LNCAP (cell line): ENCODE results near the gene NMNAT2.
A peak's percentile ranks its signal among the peaks of the same experiment; 100 is the strongest.

Source experiments
- TF ChIP-seq, protein P1 (sequence below): fragments of 450-650 bp; IDR thresholded peaks from 2 replicates; pipeline ENCODE4 v1.5.1; 2017; ENCODE audit warnings: mild to moderate bottlenecking

NMNAT2 gene

DNA sequence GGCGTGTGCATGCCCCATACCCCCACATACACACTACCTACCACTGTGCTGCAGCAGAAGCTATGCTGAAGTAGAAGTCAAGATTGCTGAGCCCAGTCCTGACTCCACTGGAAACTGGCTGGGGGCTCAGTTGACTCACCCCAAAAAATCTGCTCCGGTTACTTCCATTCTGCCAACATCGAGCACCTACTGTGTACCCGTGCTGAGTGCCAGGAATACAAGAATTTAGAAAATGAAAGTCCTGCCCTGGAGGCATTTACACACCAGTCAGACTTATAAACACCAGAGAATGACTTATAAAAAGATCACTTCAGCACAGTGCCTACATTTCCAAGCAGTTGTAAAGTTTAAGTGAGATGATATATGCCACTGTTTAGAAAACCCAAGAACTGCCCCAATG is 99.1 kb downstream of the NMNAT2 start:
- TF ChIP-seq, protein P1, sequence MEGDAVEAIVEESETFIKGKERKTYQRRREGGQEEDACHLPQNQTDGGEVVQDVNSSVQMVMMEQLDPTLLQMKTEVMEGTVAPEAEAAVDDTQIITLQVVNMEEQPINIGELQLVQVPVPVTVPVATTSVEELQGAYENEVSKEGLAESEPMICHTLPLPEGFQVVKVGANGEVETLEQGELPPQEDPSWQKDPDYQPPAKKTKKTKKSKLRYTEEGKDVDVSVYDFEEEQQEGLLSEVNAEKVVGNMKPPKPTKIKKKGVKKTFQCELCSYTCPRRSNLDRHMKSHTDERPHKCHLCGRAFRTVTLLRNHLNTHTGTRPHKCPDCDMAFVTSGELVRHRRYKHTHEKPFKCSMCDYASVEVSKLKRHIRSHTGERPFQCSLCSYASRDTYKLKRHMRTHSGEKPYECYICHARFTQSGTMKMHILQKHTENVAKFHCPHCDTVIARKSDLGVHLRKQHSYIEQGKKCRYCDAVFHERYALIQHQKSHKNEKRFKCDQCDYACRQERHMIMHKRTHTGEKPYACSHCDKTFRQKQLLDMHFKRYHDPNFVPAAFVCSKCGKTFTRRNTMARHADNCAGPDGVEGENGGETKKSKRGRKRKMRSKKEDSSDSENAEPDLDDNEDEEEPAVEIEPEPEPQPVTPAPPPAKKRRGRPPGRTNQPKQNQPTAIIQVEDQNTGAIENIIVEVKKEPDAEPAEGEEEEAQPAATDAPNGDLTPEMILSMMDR, result no peak

DNA sequence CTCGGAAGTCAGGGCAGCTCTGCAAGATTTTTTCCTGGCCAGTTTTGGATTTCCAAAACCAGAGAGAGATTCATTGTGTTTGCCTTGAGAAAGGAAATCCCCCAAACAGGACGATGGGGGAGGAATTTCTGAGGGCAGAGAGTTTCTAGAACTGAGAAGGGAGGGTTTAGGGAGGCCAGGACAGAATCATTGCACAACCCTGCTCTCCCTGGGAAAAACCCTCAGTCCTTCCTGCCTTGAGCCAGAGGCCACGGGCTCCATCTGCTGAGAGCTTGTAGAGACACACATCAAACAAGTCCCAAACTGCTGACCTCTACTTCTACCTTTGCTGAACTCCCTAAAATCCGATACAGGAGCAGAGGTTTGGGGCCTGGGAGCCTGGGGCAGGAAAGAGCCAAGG is 99.7 kb downstream of the NMNAT2 start:
- TF ChIP-seq, protein P1, result peak; percentile 36; the same call in 1 of the 2 replicates

DNA sequence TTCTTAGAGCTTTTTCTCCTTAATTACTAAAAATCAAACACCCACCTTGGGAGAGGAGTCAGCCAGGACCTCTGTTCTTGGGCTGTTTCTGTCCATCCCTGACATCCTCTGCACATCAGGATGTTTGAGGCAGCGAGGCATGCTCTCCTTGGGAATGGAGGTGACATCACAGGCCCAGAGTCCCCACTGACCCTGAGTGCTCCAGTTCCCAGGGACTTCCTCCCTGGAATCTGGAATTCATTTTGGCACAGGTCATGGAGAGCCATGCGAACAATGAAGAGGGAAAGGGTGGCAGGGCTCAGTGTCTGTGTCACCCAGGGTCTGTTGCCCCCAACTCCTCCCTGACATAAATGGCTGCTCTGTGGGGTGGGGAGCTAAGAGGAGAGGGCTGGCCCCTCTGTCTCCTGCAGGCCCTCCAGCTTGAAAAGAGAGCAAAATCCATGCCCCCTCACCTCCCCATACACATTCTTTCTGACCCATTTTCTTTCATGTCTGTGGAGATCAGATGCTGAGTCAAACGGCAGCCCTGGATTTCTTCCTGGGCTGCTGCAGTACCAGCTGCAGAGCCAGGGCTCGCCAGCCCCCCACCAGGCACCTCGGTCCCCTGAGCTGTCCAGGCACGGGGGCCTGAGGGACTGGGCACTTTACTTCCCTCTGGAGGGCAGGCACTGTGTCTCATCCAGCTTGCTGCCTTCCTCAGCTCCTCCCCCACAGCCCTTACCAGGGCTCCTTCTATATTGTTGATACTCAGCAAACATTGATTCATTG is 102.0 kb downstream of the NMNAT2 start:
- TF ChIP-seq, protein P1, result no peak

DNA sequence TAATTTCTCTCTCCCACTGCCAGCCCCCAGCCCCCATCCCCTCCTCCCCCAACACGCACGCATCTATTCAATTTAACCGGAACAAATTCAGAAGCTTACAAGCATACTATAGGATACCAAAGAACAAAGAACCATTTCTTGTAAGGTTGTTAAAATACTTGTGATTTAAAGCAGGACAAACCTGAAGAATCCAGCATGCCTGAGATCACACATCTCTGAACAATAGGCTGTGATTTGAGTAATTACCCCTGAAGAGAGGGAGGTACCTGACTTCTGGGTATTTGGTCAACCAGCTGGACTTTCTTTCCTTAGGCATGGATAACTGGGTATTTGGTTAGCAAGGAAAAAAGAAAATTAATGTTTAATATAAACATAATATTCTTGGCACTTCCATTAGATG is 105.1 kb downstream of the NMNAT2 start:
- TF ChIP-seq, protein P1, result no peak

DNA sequence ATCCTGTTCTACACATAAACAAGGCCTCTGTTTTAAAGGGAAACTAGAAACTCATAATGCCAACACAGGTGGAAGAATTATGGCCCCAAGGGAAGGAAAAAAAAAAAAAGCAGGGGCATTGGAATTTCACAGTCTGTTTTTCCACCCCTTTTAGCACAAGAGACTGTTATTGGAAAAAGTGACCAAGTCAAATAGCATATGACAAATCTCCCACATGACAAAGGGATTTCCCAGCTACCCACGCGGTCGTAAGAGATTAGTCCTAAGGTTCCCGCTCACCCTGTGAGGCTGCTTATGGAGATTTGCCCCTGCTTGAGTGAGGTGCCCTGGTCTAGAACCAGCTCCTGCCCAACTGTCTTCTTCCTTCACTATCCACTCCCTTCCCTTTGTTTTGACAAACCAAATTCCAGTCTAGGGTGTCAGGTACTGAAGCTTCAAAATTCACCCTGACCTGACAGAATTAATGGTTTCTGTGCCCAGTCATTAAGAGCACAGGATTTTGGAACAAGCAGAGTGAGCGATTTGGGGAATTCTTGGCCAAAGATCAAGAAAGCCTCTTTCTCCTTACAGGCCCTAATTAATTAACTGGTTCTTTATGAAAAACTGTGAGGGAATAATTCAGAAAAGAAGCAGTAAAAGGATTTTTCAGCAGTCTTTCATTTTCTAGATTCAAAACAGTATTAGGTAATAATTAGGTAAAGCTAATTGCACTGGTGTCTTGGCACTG is 107.3 kb downstream of the NMNAT2 start:
- TF ChIP-seq, protein P1, result no peak

DNA sequence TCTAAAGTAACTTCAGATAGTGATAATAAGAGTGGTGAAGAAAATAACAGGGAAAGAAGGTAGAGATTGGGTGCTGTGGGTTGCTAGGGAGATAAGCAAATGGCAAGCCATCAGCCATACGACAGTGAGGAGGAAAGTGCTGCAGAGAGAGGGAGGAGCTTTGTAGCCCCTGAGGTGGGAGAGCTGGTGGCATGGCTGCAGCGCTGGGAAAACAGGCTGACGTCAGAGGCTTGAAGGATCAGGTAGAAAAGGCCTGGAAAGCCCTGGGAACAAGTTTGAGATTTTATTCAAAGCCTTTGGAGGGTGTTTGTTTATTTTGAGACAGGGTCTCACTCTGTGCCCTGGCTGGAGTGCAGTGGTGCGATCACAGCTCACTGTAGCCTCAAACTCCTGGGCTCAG is 109.5 kb downstream of the NMNAT2 start:
- TF ChIP-seq, protein P1, result no peak

- TF ChIP-seq, protein P1, result peak; percentile 60
Measured at GRCh38 chr1:183306317-183307042, 111.7 kb downstream of the NMNAT2 start.
